NCI-H1436 (cell line): ENCODE data around the gene MYRIP.
"Not testable (repeated sequence)": the region's sequence is repeated elsewhere in the genome, so short reads cannot be mapped to it uniquely, and the experiment has no call there.

Experiments used
- DNase-seq: peaks from one replicate; lab custom pipeline; 2025; lab: John Stamatoyannopoulos, UW

The MYRIP gene

GRCh38 chr3:40129981-40130380 lies 320.6 kb downstream of the MYRIP start:
- DNase-seq = no peak

- DNase-seq = no peak
These were observed 321.3 kb downstream of the MYRIP start for GRCh38 chr3:40130721-40131120.

- not testable (repeated sequence) for DNase-seq
These were observed 324.6 kb downstream of the MYRIP start for GRCh38 chr3:40133886-40134575.

GRCh38 chr3:40137591-40138295 lies 328.3 kb downstream of the MYRIP start:
- no peak for DNase-seq

- DNase-seq = no peak
These were observed 334.1 kb downstream of the MYRIP start for GRCh38 chr3:40143283-40144090.

GRCh38 chr3:40148827-40149226 lies 339.4 kb downstream of the MYRIP start:
- no peak for DNase-seq

GRCh38 chr3:40152482-40153133 lies 343.2 kb downstream of the MYRIP start:
- peak; percentile 9 for DNase-seq

- no peak for DNase-seq
These were observed 351.5 kb downstream of the MYRIP start for GRCh38 chr3:40160933-40161332.

- DNase-seq = no peak
These were observed 353.2 kb downstream of the MYRIP start for GRCh38 chr3:40162616-40163015.

GRCh38 chr3:40166997-40167396 lies 357.6 kb downstream of the MYRIP start:
- DNase-seq = no peak

GRCh38 chr3:40167958-40168357 lies 358.5 kb downstream of the MYRIP start:
- no peak for DNase-seq

- DNase-seq = no peak
These were observed 360.6 kb downstream of the MYRIP start for GRCh38 chr3:40169983-40170382.

GRCh38 chr3:40170395-40170794 lies 361.0 kb downstream of the MYRIP start:
- DNase-seq = no peak

GRCh38 chr3:40172560-40172959 lies 363.2 kb downstream of the MYRIP start:
- no peak for DNase-seq

- no peak for DNase-seq
These were observed 363.9 kb downstream of the MYRIP start for GRCh38 chr3:40173227-40173721.

- no peak for DNase-seq
These were observed 368.7 kb downstream of the MYRIP start for GRCh38 chr3:40178012-40178594.

GRCh38 chr3:40179016-40179415 lies 369.6 kb downstream of the MYRIP start:
- DNase-seq = peak; percentile 42

- DNase-seq = no peak
These were observed 371.8 kb downstream of the MYRIP start for GRCh38 chr3:40181182-40181581.

GRCh38 chr3:40185029-40185695 lies 375.8 kb downstream of the MYRIP start:
- DNase-seq = no peak

GRCh38 chr3:40186508-40186907 lies 377.1 kb downstream of the MYRIP start:
- no peak for DNase-seq

GRCh38 chr3:40187945-40188344 lies 378.5 kb downstream of the MYRIP start:
- no peak for DNase-seq
